Measurements from ENCODE around the gene DOC2A. TPM values are rescaled to one million over a fixed set of nuclear protein-coding genes. Genes with fewer than 3 reads are reported as not detected.

DOC2A gene
- total RNA-seq, 1 experiment from 2014 or later: 3.2 TPM

- no peak for DNase-seq (ENCODE audit: low spot score)
- H3K27ac ChIP-seq (ENCODE audit: low read depth, low read length, poor library complexity, severe bottlenecking): no peak overlapping the region
- no TSS peak for BruUV-seq (replicated peaks)
- H3K27me3 ChIP-seq (replicated peaks; ENCODE audit: insufficient read depth, low read depth, low read length, poor library complexity): no peaks in the 10 kb centered on the region
- no peaks in the 10 kb centered on the region for H3K4me1 ChIP-seq (ENCODE audit: insufficient read depth, low read length, poor library complexity, severe bottlenecking)
- no peak overlapping the region for H3K4me3 ChIP-seq (ENCODE audit: low read depth, low read length, poor library complexity, severe bottlenecking)
- CTCF ChIA-PET: no interaction called here
- no peaks in the 10 kb centered on the region for H3K36me3 ChIP-seq (ENCODE audit: insufficient read depth, low read length, poor library complexity, severe bottlenecking)
- intact Hi-C loops (cut with micrococcal nuclease; ENCODE audit: unreplicated experiment): no loop called here
- H3K9me3 ChIP-seq (ENCODE audit: low read depth, low read length, poor library complexity, severe bottlenecking): no peaks in the 10 kb centered on the region
- POLR2A ChIA-PET (ENCODE audit: low non-redundant PET): no interaction called here
- TF ChIP-seq EZH2 (IDR thresholded peaks at IDR 0.05; ENCODE audit: borderline replicate concordance, low read depth, low read length, poor library complexity, severe bottlenecking) (no peak), CTCF (conservative IDR thresholded peaks at IDR 0.05; ENCODE audit: low read depth, low read length) (no peak)
Measured at GRCh38 chr16:30025156-30025555, 14.3 kb upstream of the DOC2A start.

DNA sequence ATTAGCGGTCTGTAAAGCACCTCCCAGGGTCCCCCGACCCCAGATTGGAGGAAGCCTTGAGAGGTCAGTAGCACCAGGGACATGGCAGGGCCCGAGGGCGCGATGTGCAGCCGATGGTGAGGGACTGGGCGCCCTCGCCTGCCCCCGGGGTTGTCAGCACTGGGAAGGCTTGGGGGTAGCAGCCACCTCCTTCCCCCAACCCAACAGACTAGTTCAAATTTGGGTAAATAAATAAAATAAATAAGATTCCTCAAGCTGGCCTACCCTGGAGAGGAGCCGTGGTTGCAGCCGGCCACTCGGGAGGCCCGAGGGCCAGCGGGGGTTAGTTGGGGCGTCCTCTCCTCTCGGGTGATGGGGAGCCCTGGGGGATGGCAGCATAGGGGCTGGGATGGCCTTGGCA is 13.6 kb upstream of the DOC2A start:
- CTCF ChIA-PET: no interaction called here

GRCh38 chr16:30023586-30023985 is 12.8 kb upstream of the DOC2A start:
- POLR2A ChIA-PET (ENCODE audit: low non-redundant PET): interaction anchor here (0.6 kb wide), 1 partner anchor 621 kb away, joined by 7 read pairs; no protein-coding TSS in a partner anchor

More for the DNA sequence above, 13.6 kb upstream of the DOC2A start:
- no TSS peak for BruUV-seq (replicated peaks)
- intact Hi-C loops (cut with micrococcal nuclease; ENCODE audit: unreplicated experiment): no loop called here
- no peak for DNase-seq (ENCODE audit: low spot score)
- POLR2A ChIA-PET (ENCODE audit: low non-redundant PET): no interaction called here
- no peaks in the 10 kb centered on the region for H3K36me3 ChIP-seq (ENCODE audit: insufficient read depth, low read length, poor library complexity, severe bottlenecking)
- H3K27me3 ChIP-seq (replicated peaks; ENCODE audit: insufficient read depth, low read depth, low read length, poor library complexity): no peaks in the 10 kb centered on the region
- H3K9me3 ChIP-seq (ENCODE audit: low read depth, low read length, poor library complexity, severe bottlenecking): no peaks in the 10 kb centered on the region
- TF ChIP-seq CTCF (conservative IDR thresholded peaks at IDR 0.05; ENCODE audit: low read depth, low read length) (no peak), EZH2 (IDR thresholded peaks at IDR 0.05; ENCODE audit: borderline replicate concordance, low read depth, low read length, poor library complexity, severe bottlenecking) (no peak)
- no peak overlapping the region for H3K4me3 ChIP-seq (ENCODE audit: low read depth, low read length, poor library complexity, severe bottlenecking)
- H3K27ac ChIP-seq (ENCODE audit: low read depth, low read length, poor library complexity, severe bottlenecking): no peak overlapping the region
- H3K4me1 ChIP-seq (ENCODE audit: insufficient read depth, low read length, poor library complexity, severe bottlenecking): no peaks in the 10 kb centered on the region

More at GRCh38 chr16:30023586-30023985, 12.8 kb upstream of the DOC2A start:
- BruUV-seq (replicated peaks): no TSS peak
- Histone ChIP-seq H3K27ac (ENCODE audit: low read depth, low read length, poor library complexity, severe bottlenecking) (no peak overlapping the region), H3K9me3 (ENCODE audit: low read depth, low read length, poor library complexity, severe bottlenecking) (no peaks in the 10 kb centered on the region), H3K36me3 (ENCODE audit: insufficient read depth, low read length, poor library complexity, severe bottlenecking) (no peaks in the 10 kb centered on the region), H3K4me1 (ENCODE audit: insufficient read depth, low read length, poor library complexity, severe bottlenecking) (no peaks in the 10 kb centered on the region), H3K4me3 (ENCODE audit: low read depth, low read length, poor library complexity, severe bottlenecking) (no peak overlapping the region), H3K27me3 (replicated peaks; ENCODE audit: insufficient read depth, low read depth, low read length, poor library complexity) (no peaks in the 10 kb centered on the region)
- intact Hi-C loops (cut with micrococcal nuclease; ENCODE audit: unreplicated experiment): no loop called here
- DNase-seq (ENCODE audit: low spot score): no peak
- CTCF ChIA-PET: interaction anchor here (0.8 kb wide), 1 partner anchor 9 kb away, joined by 4 read pairs; no protein-coding TSS in a partner anchor
- TF ChIP-seq CTCF (conservative IDR thresholded peaks at IDR 0.05; ENCODE audit: low read depth, low read length) (no peak), EZH2 (IDR thresholded peaks at IDR 0.05; ENCODE audit: borderline replicate concordance, low read depth, low read length, poor library complexity, severe bottlenecking) (no peak)

Data from A673 (cell line).